HG02678 (cell line): Measurements from ENCODE around the gene NIT2.

ENCODE experiments used
- ATAC-seq: cut with Tn5 transposase; IDR thresholded peaks from one replicate; pipeline ENCODE4 v1.9.1; 2021; ENCODE audit warnings: mild to moderate bottlenecking, moderate library complexity; ENCODE audit not compliant: unreplicated experiment

Gene NIT2

GRCh38 chr3:100395679-100396431, 61.3 kb downstream of the NIT2 start:
- ATAC-seq: no peak

GRCh38 chr3:100396967-100397366, 62.4 kb downstream of the NIT2 start:
- ATAC-seq: no peak

- ATAC-seq: no peak
These were observed 64.9 kb downstream of the NIT2 start for GRCh38 chr3:100399341-100400071.

- ATAC-seq: peak; percentile 7
These were observed 65.8 kb downstream of the NIT2 start for GRCh38 chr3:100400419-100400779.

- ATAC-seq: peak; percentile 90
These were observed 66.5 kb downstream of the NIT2 start, which contains the start of the genes LNP1 and TOMM70 for GRCh38 chr3:100400780-100401673. Gene LNP1 (plus strand): TSS chr3:100401539. CDS start chr3:100429730, 28,191 bp downstream. Gene TOMM70 (minus strand): TSS chr3:100401089. CDS start chr3:100400949, 140 bp downstream.

GRCh38 chr3:100401674-100402041, 67.1 kb downstream of the NIT2 start:
- ATAC-seq: peak; percentile 15

- ATAC-seq: no peak
These were observed 67.7 kb downstream of the NIT2 start for GRCh38 chr3:100402256-100402655.

GRCh38 chr3:100402891-100403290, 68.3 kb downstream of the NIT2 start:
- no peak for ATAC-seq

- no peak for ATAC-seq
These were observed 69.0 kb downstream of the NIT2 start for GRCh38 chr3:100403362-100404249.

GRCh38 chr3:100404250-100404548, 69.6 kb downstream of the NIT2 start:
- ATAC-seq: no peak

GRCh38 chr3:100407164-100407563, 72.6 kb downstream of the NIT2 start:
- no peak for ATAC-seq

GRCh38 chr3:100407977-100408532, 73.5 kb downstream of the NIT2 start:
- no peak for ATAC-seq
